Stimulated activated CD4-positive, alpha-beta T cell treated with anti-CD3 and anti-CD28 coated beads, Interleukin-2, amount 100 ng/mL, for 4 hours (primary cell): ENCODE results near the gene SLAMF1.
"Not testable (repeated sequence)": the region's sequence is repeated elsewhere in the genome, so short reads cannot be mapped to it uniquely, and the experiment has no call there.

Source experiments
- DNase-seq: peaks from one replicate; pipeline ENCODE4 v3.0.0-alpha.2; 2020; ENCODE audit warnings: low read depth

Gene SLAMF1

DNA sequence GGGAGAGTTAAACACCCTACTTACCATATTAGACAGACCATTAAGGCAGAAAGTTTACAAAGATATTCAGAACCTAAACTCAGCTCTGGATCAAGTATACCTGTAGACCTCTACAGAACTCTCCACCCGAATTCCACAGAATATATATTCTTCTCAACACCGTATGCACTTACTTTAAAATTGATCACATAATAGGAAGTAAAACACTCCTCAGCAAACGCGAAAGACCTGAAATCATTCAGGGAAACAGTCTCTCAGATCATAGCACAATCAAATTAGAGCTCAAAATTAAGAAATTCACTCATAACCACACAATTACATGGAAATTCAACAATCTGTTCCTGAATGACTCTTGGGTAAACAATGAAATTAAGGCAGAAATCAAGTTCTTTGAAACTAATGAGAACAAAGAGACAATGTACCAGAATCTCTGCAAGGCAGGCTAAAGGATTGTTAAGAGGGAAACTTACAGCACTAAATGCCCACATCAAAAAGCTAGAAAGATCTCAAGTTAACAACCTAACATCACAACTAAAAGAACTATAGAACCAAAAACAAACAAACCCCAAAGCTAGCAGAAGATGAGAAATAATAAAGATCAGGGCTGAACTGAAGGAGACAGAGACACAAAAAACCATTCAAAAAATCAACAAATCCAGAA lies 86.7 kb downstream of the SLAMF1 start:
- DNase-seq = no peak

DNA sequence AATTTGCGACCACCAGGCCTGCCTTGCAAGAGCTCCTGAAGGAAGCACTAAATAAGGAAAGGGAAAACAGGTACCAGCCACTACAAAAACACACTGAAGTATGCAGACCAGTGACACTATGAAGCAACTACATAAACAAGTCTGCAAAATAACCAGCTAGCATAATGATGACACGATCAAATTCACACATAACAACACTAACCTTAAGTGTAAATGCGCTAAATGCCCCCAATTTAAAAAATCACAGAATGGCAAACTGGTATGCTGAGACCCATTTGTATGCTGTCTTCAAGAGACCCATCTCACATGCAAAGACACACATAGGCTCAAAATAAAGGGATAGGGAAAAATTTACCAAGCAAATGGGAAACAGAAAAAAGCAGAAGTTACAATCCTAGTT lies 87.4 kb downstream of the SLAMF1 start:
- DNase-seq = not testable (repeated sequence)

DNA sequence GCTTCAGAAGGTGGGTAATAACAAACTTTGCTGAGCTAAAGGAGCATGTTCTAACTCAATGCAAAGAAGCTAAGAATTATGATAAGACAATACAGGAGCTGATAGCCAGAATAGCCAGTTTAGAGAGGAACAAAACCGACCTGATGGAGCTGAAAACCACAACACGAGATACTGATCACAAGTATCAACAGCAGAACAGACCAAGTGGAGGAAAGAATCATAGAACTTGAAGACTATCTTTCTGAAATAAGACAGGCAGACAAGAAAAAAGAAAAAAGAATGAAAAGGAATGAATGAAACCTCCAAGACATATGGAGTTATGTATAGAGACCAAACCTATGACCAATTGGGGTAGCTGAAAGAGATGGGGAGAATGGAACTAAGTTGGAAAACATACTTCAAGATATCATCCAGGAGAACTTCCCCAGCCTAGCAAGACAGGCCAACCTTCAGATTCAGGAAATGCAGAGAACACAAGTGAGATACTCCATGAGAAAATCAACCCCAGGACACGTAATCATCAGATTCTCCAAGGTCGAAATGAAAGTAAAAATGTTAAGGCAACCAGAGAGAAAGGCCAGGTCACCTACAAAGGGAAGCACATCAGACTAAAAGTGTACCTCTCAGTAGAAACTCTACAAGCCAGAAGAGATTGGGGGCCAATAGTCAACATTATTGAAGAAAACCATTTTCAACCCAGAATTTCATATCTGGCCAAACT lies 88.0 kb downstream of the SLAMF1 start:
- no peak for DNase-seq
